PC-9 (cell line): ENCODE measurements around the gene LHCGR.

Source experiments
- CTCF ChIP-seq: fragments of 200-600 bp; sonication (generic); conservative IDR thresholded peaks from 2 replicates; pipeline ENCODE4 v1.6.1; 2017; ENCODE audit warnings: mixed run types, antibody characterized with exemption, mild to moderate bottlenecking, moderate library complexity
- EZH2 ChIP-seq: fragments of 200-600 bp; sonication (generic); IDR thresholded peaks from 2 replicates; pipeline ENCODE4 v1.8.0; 2017; ENCODE audit warnings: antibody characterized with exemption, low read depth

DNA sequence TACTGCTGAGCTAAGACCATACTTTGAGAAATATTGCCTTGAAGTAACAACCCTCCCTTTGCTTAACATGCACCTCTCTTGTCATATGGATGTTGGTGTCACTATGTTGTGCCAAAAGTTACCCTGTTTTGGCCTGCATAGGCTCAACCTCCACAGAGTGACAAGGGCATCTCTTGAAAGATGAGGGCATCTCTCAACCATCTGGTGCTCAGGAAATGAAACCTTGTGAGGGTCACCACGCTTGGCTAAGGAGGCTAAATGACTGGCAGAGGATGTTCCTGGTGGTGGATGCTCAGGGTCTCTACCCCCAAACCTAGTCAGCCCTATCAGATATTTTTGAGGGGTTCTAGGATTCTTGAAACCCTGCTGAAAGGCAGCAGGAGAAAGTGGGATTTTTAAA is 2.3 kb downstream of the LHCGR start:
- TF ChIP-seq EZH2 = no peak
- no peak for TF ChIP-seq CTCF
